ENCODE data around the gene PPM1E.

GRCh38 chr17:58759522-58759921 is 3.9 kb downstream of the PPM1E start:
- TF ChIP-seq, protein P1, sequence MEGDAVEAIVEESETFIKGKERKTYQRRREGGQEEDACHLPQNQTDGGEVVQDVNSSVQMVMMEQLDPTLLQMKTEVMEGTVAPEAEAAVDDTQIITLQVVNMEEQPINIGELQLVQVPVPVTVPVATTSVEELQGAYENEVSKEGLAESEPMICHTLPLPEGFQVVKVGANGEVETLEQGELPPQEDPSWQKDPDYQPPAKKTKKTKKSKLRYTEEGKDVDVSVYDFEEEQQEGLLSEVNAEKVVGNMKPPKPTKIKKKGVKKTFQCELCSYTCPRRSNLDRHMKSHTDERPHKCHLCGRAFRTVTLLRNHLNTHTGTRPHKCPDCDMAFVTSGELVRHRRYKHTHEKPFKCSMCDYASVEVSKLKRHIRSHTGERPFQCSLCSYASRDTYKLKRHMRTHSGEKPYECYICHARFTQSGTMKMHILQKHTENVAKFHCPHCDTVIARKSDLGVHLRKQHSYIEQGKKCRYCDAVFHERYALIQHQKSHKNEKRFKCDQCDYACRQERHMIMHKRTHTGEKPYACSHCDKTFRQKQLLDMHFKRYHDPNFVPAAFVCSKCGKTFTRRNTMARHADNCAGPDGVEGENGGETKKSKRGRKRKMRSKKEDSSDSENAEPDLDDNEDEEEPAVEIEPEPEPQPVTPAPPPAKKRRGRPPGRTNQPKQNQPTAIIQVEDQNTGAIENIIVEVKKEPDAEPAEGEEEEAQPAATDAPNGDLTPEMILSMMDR (IDR thresholded peaks at IDR 0.05), result no peak
- no peak for TF ChIP-seq POLR2AphosphoS5 (IDR thresholded peaks at IDR 0.05; ENCODE audit: low read depth, low read length)
